MM.1S (cell line): ENCODE results near the gene SCARB2.

Source experiments
- DNase-seq: peaks from one replicate; pipeline ENCODE4 v3.0.0-alpha.2; 2015
- H2AFZ ChIP-seq: fragments of 300-600 bp; sonication (generic); 2 replicates; pipeline ENCODE4 v1.6.0; 2016; ENCODE audit warnings: antibody characterized with exemption, low read length
- H3F3A ChIP-seq: fragments of 300-600 bp; sonication (generic); 2 replicates; pipeline ENCODE4 v1.6.1; 2016; ENCODE audit warnings: mild to moderate bottlenecking, antibody characterized with exemption, low read length, moderate library complexity, mixed read lengths; ENCODE audit not compliant: insufficient read depth
- H3K27ac ChIP-seq: fragments of 300-600 bp; sonication (generic); 2 replicates; pipeline ENCODE4 v1.5.1; 2016; ENCODE audit warnings: mild to moderate bottlenecking, low read length
- H3K27me3 ChIP-seq: fragments of 300-600 bp; sonication (generic); replicated peaks from 2 replicates; pipeline ENCODE4 v1.6.0; 2016; ENCODE audit warnings: low read length; ENCODE audit not compliant: insufficient read depth
- H3K36me3 ChIP-seq: fragments of 300-600 bp; sonication (generic); replicated peaks from 2 replicates; pipeline ENCODE4 v1.6.1; 2016; ENCODE audit warnings: mild to moderate bottlenecking, low read length, mixed read lengths; ENCODE audit not compliant: insufficient read depth
- H3K4me1 ChIP-seq: fragments of 300-600 bp; sonication (generic); 2 replicates; pipeline ENCODE4 v1.6.1; 2016; ENCODE audit warnings: low read length, mixed read lengths
- H3K4me2 ChIP-seq: fragments of 300-600 bp; sonication (generic); 2 replicates; pipeline ENCODE4 v1.6.0; 2016; ENCODE audit warnings: low read depth, low read length
- H3K4me3 ChIP-seq: fragments of 300-600 bp; sonication (generic); 2 replicates; pipeline ENCODE4 v1.5.1; 2016; ENCODE audit warnings: low read length, mixed read lengths
- H3K79me2 ChIP-seq: fragments of 300-600 bp; sonication (generic); 2 replicates; pipeline ENCODE4 v1.6.1; 2016; ENCODE audit warnings: mixed run types, low read length, mixed read lengths
- H3K9ac ChIP-seq: fragments of 300-600 bp; sonication (generic); 2 replicates; pipeline ENCODE4 v1.6.1; 2016; ENCODE audit warnings: low read length, mixed read lengths
- H3K9me2 ChIP-seq: fragments of 300-600 bp; sonication (generic); replicated peaks from 2 replicates; pipeline ENCODE4 v1.6.1; 2016; ENCODE audit warnings: mild to moderate bottlenecking, low read length, mixed read lengths; ENCODE audit not compliant: insufficient read depth
- H3K9me3 ChIP-seq: fragments of 300-600 bp; sonication (generic); replicated peaks from 2 replicates; pipeline ENCODE4 v1.6.1; 2016; ENCODE audit warnings: mild to moderate bottlenecking, low read length, mixed read lengths; ENCODE audit not compliant: insufficient read depth
- H4K20me1 ChIP-seq: fragments of 300-600 bp; sonication (generic); 2 replicates; pipeline ENCODE4 v1.6.1; 2016; ENCODE audit warnings: mild to moderate bottlenecking, low read length, moderate library complexity, mixed read lengths; ENCODE audit not compliant: insufficient read depth
- EZH2 ChIP-seq: fragments of 300-600 bp; sonication (generic); optimal IDR thresholded peaks from 2 replicates; pipeline ENCODE3; 2017; ENCODE audit warnings: low read depth, mild to moderate bottlenecking, antibody characterized with exemption, low read length, mixed read lengths
- EZH2phosphoT487 ChIP-seq: fragments of 300-600 bp; sonication (generic); IDR thresholded peaks from 2 replicates; pipeline ENCODE4 v1.6.1; 2018; ENCODE audit warnings: antibody characterized with exemption, low read length
- TF ChIP-seq, protein P1 (sequence below): fragments of 300-600 bp; sonication (generic); IDR thresholded peaks from 2 replicates; pipeline ENCODE4 v1.5.1; 2016; ENCODE audit warnings: antibody characterized with exemption, low read length, mixed read lengths

SCARB2 gene, protein sequence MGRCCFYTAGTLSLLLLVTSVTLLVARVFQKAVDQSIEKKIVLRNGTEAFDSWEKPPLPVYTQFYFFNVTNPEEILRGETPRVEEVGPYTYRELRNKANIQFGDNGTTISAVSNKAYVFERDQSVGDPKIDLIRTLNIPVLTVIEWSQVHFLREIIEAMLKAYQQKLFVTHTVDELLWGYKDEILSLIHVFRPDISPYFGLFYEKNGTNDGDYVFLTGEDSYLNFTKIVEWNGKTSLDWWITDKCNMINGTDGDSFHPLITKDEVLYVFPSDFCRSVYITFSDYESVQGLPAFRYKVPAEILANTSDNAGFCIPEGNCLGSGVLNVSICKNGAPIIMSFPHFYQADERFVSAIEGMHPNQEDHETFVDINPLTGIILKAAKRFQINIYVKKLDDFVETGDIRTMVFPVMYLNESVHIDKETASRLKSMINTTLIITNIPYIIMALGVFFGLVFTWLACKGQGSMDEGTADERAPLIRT

DNA sequence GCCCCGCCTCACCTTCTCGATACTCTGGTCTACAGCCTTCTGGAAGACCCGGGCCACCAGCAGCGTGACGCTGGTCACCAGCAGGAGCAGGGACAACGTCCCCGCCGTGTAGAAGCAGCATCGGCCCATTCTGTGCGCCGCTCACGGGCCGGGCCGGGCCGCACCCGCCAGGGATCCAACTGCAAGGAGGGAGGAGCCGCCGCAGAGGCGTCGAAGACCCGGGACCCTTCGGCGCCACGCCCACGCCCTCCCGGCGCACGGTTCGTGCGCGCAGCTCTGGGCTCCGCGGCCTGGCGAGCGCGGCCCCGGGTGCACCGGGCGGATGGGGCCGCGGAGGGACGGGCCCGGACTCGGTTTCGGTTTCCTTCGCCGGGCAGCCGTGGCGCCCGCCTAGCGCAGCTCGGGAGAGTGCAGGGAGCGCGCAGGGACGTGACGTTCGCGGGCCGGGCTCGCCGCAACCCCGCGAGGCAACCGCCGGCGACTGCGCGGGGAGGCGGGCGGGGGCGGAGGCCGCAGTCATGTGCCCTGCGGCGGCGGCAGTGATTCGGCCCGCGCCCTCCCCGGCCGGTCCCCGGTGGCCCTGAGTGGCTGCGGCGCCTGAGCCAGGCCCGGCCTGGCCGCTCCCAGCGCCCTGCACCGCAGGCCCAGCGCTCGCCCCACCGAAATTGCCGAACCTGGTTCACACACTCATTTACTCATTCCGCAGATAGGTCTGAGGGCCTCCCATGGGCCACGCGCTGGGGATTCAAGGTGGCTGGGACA lies at the start of gene SCARB2:
Gene SCARB2 (minus strand): TSS at position 410 of the 762 bp plus-strand sequence. CDS start 281 bp downstream, at position 129.
- H3K27ac ChIP-seq, result peak within 1 kb of the TSS; percentile 88
- H3K79me2 ChIP-seq, result peaks cover 63% of the 10 kb centered on the region
- H3K4me1 ChIP-seq, result peaks cover 25% of the 10 kb centered on the region
- peak within 1 kb of the TSS; percentile 87 for H3K9ac ChIP-seq
- H2AFZ ChIP-seq, result peak within 1 kb of the TSS; percentile 76
- H3K27me3 ChIP-seq, result no peaks in the 10 kb centered on the region
- H3K36me3 ChIP-seq, result no peaks in the 10 kb centered on the region
- no peaks in the 10 kb centered on the region for H3K9me2 ChIP-seq
- TF ChIP-seq EZH2, result no peak
- TF ChIP-seq EZH2phosphoT487, result no peak
- TF ChIP-seq, protein P1, sequence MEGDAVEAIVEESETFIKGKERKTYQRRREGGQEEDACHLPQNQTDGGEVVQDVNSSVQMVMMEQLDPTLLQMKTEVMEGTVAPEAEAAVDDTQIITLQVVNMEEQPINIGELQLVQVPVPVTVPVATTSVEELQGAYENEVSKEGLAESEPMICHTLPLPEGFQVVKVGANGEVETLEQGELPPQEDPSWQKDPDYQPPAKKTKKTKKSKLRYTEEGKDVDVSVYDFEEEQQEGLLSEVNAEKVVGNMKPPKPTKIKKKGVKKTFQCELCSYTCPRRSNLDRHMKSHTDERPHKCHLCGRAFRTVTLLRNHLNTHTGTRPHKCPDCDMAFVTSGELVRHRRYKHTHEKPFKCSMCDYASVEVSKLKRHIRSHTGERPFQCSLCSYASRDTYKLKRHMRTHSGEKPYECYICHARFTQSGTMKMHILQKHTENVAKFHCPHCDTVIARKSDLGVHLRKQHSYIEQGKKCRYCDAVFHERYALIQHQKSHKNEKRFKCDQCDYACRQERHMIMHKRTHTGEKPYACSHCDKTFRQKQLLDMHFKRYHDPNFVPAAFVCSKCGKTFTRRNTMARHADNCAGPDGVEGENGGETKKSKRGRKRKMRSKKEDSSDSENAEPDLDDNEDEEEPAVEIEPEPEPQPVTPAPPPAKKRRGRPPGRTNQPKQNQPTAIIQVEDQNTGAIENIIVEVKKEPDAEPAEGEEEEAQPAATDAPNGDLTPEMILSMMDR, result no peak
- H3K4me2 ChIP-seq, result peak within 1 kb of the TSS; percentile 89
- DNase-seq, result peak; percentile 88
- H3F3A ChIP-seq, result peaks cover 32% of the 10 kb centered on the region
- H4K20me1 ChIP-seq, result no peaks in the 10 kb centered on the region
- no peaks in the 10 kb centered on the region for H3K9me3 ChIP-seq
- H3K4me3 ChIP-seq, result peak within 1 kb of the TSS; percentile 87

DNA sequence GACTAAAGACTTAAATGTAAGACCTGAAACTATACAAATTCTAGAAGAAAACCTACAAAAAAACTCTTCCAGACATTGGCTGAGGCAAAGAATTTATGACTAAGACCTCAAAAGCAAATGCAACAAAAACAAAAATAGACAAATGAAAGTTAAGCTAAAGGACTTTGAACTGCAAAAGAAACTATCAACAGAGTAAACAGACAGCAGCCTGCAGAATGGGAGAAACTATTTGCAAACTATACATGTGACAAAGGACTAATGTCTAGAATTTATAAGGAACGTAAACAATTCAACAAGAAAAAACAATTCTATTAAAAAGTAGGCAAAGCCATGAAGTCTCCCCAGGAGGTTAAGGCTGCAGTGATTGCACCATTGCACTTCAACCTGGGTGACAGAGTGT lies 46.9 kb upstream of the SCARB2 start:
- no peaks in the 10 kb centered on the region for H3K9me3 ChIP-seq
- H3K9ac ChIP-seq, result no peak overlapping the region
- H3K4me3 ChIP-seq, result no peak overlapping the region
- no peak for DNase-seq
- H3K27ac ChIP-seq, result no peak overlapping the region
- H2AFZ ChIP-seq, result no peak overlapping the region
- H3K4me1 ChIP-seq, result no peaks in the 10 kb centered on the region
- no peaks in the 10 kb centered on the region for H3K27me3 ChIP-seq
- H3K9me2 ChIP-seq, result no peaks in the 10 kb centered on the region
- no peaks in the 10 kb centered on the region for H3K79me2 ChIP-seq
- no peaks in the 10 kb centered on the region for H3K36me3 ChIP-seq
- H4K20me1 ChIP-seq, result no peaks in the 10 kb centered on the region
- H3F3A ChIP-seq, result no peaks in the 10 kb centered on the region
- TF ChIP-seq EZH2 (no peak), EZH2phosphoT487 (no peak)
- H3K4me2 ChIP-seq, result no peak overlapping the region

DNA sequence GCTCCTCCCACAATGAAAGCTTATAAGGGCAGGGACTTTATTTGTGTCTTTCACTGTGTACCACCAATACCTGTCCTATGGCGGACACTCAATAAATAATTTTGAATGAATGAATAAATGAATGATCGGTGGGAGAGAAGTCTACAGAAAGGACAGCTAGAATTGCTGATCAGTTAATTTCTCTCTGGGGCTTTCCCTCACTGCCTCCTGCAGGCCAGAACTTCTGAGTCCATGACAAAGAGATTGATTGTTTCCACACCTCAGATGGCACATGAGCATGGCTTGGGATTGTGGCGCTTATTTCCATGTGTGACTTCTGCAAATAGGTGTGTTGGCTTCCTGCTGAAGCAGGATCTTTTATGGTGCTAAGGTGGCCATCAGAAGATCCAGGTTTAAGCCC lies 44.2 kb upstream of the SCARB2 start:
- no peaks in the 10 kb centered on the region for H3K9me2 ChIP-seq
- H3K4me2 ChIP-seq, result no peak overlapping the region
- no peaks in the 10 kb centered on the region for H3K27me3 ChIP-seq
- no peaks in the 10 kb centered on the region for H4K20me1 ChIP-seq
- no peaks in the 10 kb centered on the region for H3K79me2 ChIP-seq
- no peak overlapping the region for H3K9ac ChIP-seq
- DNase-seq, result no peak
- no peak overlapping the region for H3K4me3 ChIP-seq
- no peak overlapping the region for H3K27ac ChIP-seq
- H3F3A ChIP-seq, result no peaks in the 10 kb centered on the region
- H3K4me1 ChIP-seq, result no peaks in the 10 kb centered on the region
- H3K36me3 ChIP-seq, result no peaks in the 10 kb centered on the region
- H2AFZ ChIP-seq, result no peak overlapping the region
- H3K9me3 ChIP-seq, result no peaks in the 10 kb centered on the region
- TF ChIP-seq, protein P1, result no peak
- TF ChIP-seq EZH2 (no peak), EZH2phosphoT487 (no peak)
